RPMI8226 (cell line): ENCODE results near the gene ST6GAL1.

Experiments
- DNase-seq: peaks from one replicate; pipeline ENCODE4 v3.0.0-alpha.2; 2015

The ST6GAL1 gene

GRCh38 chr3:187085021-187085666 is 154.8 kb downstream of the ST6GAL1 start:
- DNase-seq = no peak

GRCh38 chr3:187085933-187086332 is 155.6 kb downstream of the ST6GAL1 start:
- DNase-seq = no peak

DNA sequence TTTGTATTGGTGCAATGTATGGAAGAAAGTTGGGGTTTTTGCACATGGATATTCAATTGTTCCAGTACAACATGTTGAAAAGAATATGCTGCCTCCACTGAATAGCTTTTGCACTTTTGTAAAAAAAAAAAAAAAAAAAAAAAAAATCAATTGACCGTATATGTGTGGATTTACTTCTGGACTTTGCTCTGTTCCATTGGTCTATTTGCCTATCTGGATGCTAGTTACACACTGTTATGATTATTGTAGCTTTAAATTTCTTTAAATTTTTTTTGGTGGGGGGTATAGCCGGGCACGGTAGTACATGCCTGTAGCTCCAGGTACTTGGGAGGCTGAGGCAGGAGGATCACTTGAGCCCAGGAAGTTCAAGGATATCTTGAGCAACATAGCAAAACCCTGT is 156.5 kb downstream of the ST6GAL1 start:
- DNase-seq = no peak

- DNase-seq = no peak
These were observed 158.4 kb downstream of the ST6GAL1 start for GRCh38 chr3:187088701-187089100.

GRCh38 chr3:187093320-187093719 is 163.0 kb downstream of the ST6GAL1 start:
- DNase-seq = no peak

- DNase-seq = no peak
These were observed 168.7 kb downstream of the ST6GAL1 start for GRCh38 chr3:187098923-187099512.

- DNase-seq = peak; percentile 92
These were observed 171.1 kb downstream of the ST6GAL1 start for GRCh38 chr3:187101184-187102072.

- no peak for DNase-seq
These were observed 171.8 kb downstream of the ST6GAL1 start for GRCh38 chr3:187102073-187102634.

DNA sequence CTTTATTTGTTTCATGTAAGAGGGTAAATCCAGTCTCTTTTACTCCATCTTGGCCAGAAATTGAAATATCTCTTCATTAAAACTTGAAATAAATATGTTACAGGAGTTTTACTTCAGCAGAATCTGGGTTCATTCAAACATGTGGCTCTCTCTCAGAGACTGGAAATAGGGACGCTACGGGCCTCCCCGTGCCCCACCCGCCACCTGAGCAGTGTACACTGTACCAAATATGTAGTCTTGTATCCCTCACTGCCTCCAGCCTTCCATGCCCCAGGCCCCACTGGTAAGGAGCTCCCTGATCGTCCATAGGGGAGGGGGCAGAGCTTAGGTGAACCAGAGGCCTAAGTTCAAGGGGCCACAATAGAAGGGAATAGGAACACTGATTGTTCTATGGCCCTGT is 172.9 kb downstream of the ST6GAL1 start:
- no peak for DNase-seq

GRCh38 chr3:187104342-187104741 is 174.0 kb downstream of the ST6GAL1 start:
- DNase-seq = no peak

GRCh38 chr3:187104933-187105332 is 174.6 kb downstream of the ST6GAL1 start:
- no peak for DNase-seq

GRCh38 chr3:187105700-187106099 is 175.4 kb downstream of the ST6GAL1 start:
- no peak for DNase-seq

DNA sequence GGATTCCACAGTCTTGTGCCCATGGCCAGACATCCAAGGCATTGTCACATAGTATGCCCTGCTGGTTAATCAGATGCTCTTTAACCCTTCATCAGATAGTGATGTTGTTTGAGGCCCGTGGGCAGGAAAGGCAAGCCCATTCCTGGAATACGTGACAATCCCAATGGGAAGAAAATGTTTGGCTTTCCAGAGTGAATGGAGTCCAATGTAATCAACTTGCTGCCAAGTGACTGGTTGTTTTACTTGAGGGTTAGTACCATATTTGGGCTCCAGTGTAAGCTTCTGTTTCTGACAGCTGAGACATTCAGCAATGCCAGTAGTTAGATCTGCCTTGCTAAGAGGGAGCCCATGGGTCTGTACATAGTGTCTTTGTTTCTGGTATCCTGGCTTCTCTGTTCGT is 177.7 kb downstream of the ST6GAL1 start:
- DNase-seq = no peak

- DNase-seq = no peak
These were observed 179.8 kb downstream of the ST6GAL1 start for GRCh38 chr3:187110156-187110555.

GRCh38 chr3:187112934-187113793 is 182.8 kb downstream of the ST6GAL1 start:
- DNase-seq = peak; percentile 23

- no peak for DNase-seq
These were observed 184.2 kb downstream of the ST6GAL1 start for GRCh38 chr3:187114511-187114910.

GRCh38 chr3:187120326-187120725 is 190.0 kb downstream of the ST6GAL1 start:
- no peak for DNase-seq

GRCh38 chr3:187122261-187122660 is 191.9 kb downstream of the ST6GAL1 start:
- no peak for DNase-seq

DNA sequence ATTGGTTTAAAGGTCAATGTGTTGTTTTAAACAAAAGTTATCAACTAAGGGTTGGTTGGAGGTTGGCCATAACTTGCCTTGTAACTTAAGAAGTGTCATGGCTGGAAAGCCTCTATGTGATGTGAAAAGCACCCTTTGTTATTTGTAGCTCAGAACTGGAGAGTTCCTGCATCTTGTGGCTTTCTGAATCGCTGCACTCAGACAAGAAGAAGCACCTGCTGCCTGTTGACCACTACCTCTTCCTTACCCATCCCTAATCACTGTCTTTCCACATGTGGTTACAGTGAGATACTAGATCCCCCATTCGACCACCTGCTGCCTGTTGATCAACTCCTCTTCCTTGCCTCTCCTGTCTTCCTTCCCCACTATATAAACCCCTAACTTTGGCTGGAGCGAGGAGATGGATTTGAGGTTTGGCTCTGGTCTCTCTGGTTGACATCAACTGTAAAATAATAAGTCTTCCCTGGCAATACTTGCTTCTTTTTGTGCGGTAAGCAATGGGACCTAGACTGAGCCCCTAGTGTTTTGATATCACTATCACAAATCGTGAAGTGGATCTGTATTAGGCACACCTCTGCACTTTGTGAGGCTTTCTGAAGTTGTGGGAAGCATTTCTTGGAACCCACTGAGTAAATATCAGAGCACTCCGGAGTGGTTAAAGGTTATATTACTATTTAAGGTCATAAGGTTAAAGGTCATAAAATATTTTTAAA is 195.1 kb downstream of the ST6GAL1 start:
- DNase-seq = no peak
